ENCODE results near the gene LRCH1. TPM values are rescaled to one million over a fixed set of nuclear protein-coding genes. Genes with fewer than 3 reads are reported as not detected.

The LRCH1 gene
- total and polyA plus RNA-seq, 10 of the 15 experiments (the other 5 are each of a cell fraction or from before 2014, with no cell fraction given), result 5.3 to 48.9 (median 14.4) TPM

- DNase-seq (ENCODE audit: low read depth, low spot score), result no peak
- ChIA-PET SMC1A (ENCODE audit: uncharacterized antibody, unreplicated experiment) (no interaction called here), CTCF (no interaction called here), POLR2A (no interaction called here), RAD21 (ENCODE audit: unreplicated experiment) (no interaction called here)
- Histone ChIP-seq H3K9me3 (replicated peaks; ENCODE audit: control insufficient read depth, insufficient read depth, low read length) (no peaks in the 10 kb centered on the region), H3K27me3 (replicated peaks in 1 of 2; ENCODE audit: control insufficient read depth in 2 of 2, insufficient read depth in 2 of 2, low read length in 1 of 2) (no peaks in the 10 kb centered on the region), H4K20me1 (ENCODE audit: control insufficient read depth, insufficient read depth) (no peaks in the 10 kb centered on the region), H3K79me2 (ENCODE audit: control insufficient read depth, insufficient read depth, low read length) (no peaks in the 10 kb centered on the region), H3K9ac (ENCODE audit: control insufficient read depth, insufficient read depth, low read length) (no peak overlapping the region), H3K4me3 (no peak overlapping the region), H3K4me2 (ENCODE audit: control insufficient read depth, insufficient read depth) (no peak overlapping the region), H3K27ac (ENCODE audit: control insufficient read depth, insufficient read depth) (no peak overlapping the region), H3K36me3 (ENCODE audit: control insufficient read depth in 2 of 2, insufficient read depth in 2 of 2, low read length in 1 of 2) (peaks cover 2 to 24% of the 10 kb centered on the region in 2 experiments), H3K4me1 (ENCODE audit: control insufficient read depth, insufficient read depth, low read length) (no peaks in the 10 kb centered on the region), H2AFZ (ENCODE audit: control insufficient read depth, low read depth, low read length) (no peak overlapping the region)
- intact Hi-C loops (cut with micrococcal nuclease; ENCODE audit: unreplicated experiment) (no loop called here), in situ Hi-C loops (cut with MboI) (no loop called here)
- BruUV-seq (replicated peaks), result no TSS peak
- FAIRE-seq, result no peak
- WGBS (ENCODE audit: insufficient coverage, insufficient replicate concordance, low lambda C conversion rate, missing lambda C conversion rate), result 88% methylated on average over 1 of the region's 1 CpG
- no peak for ATAC-seq
- TF ChIP-seq MLLT1 (IDR thresholded peaks at IDR 0.05) (no peak), MYB (IDR thresholded peaks at IDR 0.05; ENCODE audit: borderline replicate concordance, low read depth, low read length) (no peak), GABPA (IDR thresholded peaks at IDR 0.05; ENCODE audit: low read depth) (no peak), TCF7 (IDR thresholded peaks at IDR 0.05; ENCODE audit: borderline replicate concordance) (no peak), IRF5 (IDR thresholded peaks at IDR 0.05; ENCODE audit: borderline replicate concordance) (no peak), MEF2B (IDR thresholded peaks at IDR 0.05; ENCODE audit: partially characterized antibody, poor library complexity, severe bottlenecking) (no peak), DPF2 (IDR thresholded peaks at IDR 0.05) (no peak), ZNF622 (IDR thresholded peaks at IDR 0.05) (no peak), PRDM15 (CRISPR knock-in tag; IDR thresholded peaks at IDR 0.05) (no peak), CHD4 (IDR thresholded peaks at IDR 0.05) (no peak), STAT3 (IDR thresholded peaks at IDR 0.05; ENCODE audit: low read depth, low read length) (no peak), GATAD2B (conservative IDR thresholded peaks at IDR 0.05; ENCODE audit: low read depth) (no peak), RCOR1 (conservative IDR thresholded peaks at IDR 0.05; ENCODE audit: low read depth, low read length) (no peak), NR2C1 (IDR thresholded peaks at IDR 0.05) (no peak), ZNF687 (IDR thresholded peaks at IDR 0.05) (no peak)
Measured at GRCh38 chr13:46782066-46782465, 229.1 kb downstream of the LRCH1 start.

Data from GM12878 (cell line).